Stimulated activated CD4-positive, alpha-beta T cell treated with anti-CD3 and anti-CD28 coated beads, Interleukin-15, amount 100 ng/mL, for 24 hours (primary cell): ENCODE measurements around the gene CASZ1.

ENCODE experiments used
- DNase-seq: peaks from one replicate; pipeline ENCODE4 v3.0.0-alpha.2; 2020

CASZ1 gene

GRCh38 chr1:10615932-10616671, 180.3 kb downstream of the CASZ1 start:
- no peak for DNase-seq

- DNase-seq: no peak
Observed at GRCh38 chr1:10615332-10615731, 181.1 kb downstream of the CASZ1 start.

GRCh38 chr1:10614377-10615225, 181.8 kb downstream of the CASZ1 start:
- DNase-seq: no peak

- DNase-seq: no peak
Observed at GRCh38 chr1:10613861-10614260, 182.6 kb downstream of the CASZ1 start.

GRCh38 chr1:10613340-10613739, 183.1 kb downstream of the CASZ1 start:
- no peak for DNase-seq

DNA sequence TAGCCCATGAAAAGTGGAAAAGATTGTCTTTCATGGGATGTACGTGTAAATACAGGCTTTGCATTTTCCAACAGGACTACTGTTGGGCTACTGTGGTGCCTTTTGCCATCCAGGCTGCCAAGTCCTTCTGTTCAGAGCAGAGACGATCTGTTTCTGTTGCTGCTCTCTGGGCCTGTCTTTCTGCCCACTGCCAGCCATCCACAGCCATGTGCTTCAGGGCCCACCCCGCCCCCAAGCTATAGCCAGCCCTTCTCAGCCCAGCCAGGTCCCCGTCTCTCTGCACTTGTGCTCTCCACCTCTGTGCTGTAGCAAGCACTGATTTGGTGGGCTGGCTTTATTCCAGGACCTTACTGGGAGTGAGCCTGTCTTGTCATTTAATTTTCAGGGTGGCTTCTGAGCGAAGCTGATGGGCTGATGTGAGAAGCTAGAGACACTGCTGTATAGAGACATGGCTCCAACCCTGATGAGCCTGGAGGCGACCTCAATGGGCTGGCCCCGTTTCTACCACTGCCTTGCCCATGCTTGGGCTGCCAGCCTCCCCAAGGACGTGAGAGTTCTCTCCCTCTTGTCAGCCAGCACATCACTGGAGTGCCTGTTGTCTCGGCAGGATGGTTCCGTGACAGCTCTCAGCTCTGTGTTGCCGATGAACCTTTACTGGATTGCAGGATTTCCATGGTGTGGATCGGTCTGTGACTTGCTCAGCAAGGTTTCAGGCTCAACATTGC, 183.8 kb downstream of the CASZ1 start:
- DNase-seq: no peak

- DNase-seq: no peak
Observed at GRCh38 chr1:10610901-10611600, 185.4 kb downstream of the CASZ1 start.

GRCh38 chr1:10608690-10609089, 187.8 kb downstream of the CASZ1 start:
- no peak for DNase-seq

DNA sequence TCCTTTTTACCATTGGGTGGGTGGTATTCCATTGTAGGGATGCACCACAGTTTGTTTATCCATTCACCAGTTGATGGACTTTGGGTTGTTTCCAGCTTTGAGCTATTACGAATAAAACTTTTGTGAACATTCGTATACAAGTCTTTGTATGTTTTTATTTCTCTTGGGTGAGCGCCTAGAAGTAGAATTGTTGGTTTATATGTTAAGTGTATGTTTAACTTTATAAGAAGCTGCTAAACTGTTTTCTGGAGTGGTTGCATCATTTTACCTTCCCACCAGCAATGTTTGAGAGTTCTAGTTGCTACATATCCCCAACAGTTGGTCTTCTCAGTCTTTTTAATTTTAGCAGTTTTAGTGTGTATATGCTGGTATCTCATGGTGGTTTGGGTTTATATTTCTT, 189.2 kb downstream of the CASZ1 start:
- no peak for DNase-seq

DNA sequence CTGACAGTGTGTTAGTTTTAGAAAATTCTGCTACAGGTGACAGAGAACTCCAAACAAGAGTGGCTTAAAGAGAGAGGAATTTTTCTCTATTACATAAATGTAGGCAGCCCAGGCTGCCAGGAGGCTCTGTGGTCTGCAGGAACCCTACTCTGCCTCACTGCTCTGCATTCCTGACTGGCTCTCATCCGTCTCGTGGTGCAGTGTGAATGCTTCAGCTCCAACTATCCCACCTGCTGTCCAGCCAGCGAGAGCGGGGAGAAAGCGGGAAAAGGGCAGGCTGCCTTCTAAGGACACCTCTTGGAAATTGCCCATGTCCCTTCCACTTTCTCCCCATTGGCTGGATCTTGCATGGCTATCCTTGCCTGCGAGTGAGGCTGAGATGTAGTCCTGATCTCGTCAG, 190.4 kb downstream of the CASZ1 start:
- DNase-seq: no peak

- no peak for DNase-seq
Observed at GRCh38 chr1:10604966-10605365, 191.5 kb downstream of the CASZ1 start.

GRCh38 chr1:10602936-10603335, 193.5 kb downstream of the CASZ1 start:
- DNase-seq: no peak

DNA sequence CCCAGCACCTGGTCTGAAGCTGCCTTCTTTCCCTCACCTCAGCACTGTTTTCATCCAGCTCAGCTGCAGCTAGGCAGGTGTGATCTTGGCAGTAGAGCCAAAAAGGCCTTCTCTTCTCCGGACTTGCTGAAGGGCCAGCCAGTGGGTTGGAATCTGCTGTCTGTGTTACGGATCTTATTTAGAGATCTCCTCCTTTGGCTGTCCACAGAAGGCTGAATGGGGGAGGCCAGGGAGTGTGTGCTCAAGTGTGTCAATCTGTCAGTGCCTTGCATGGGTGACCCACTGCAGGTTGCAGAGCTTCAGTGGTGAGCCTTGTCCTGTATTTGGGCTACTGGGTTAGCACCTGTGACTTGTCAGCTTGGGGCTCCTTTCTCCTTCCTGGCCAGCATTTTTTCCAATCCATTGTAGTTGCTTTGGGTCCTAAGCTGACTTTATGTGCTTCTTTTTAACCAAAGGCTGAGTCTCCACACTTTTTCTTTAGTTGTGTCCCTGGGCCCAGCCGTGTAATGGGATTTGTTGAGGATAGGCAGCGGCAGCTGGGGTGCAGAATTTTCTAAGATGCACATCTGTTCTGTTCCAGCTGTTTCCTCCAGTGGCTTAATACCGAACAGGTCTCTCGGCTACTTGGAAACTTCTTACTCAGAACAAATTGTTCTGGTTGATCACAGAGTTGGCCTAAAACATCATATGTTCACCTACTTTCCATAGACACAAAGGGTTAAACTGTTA, 194.9 kb downstream of the CASZ1 start:
- DNase-seq: no peak

DNA sequence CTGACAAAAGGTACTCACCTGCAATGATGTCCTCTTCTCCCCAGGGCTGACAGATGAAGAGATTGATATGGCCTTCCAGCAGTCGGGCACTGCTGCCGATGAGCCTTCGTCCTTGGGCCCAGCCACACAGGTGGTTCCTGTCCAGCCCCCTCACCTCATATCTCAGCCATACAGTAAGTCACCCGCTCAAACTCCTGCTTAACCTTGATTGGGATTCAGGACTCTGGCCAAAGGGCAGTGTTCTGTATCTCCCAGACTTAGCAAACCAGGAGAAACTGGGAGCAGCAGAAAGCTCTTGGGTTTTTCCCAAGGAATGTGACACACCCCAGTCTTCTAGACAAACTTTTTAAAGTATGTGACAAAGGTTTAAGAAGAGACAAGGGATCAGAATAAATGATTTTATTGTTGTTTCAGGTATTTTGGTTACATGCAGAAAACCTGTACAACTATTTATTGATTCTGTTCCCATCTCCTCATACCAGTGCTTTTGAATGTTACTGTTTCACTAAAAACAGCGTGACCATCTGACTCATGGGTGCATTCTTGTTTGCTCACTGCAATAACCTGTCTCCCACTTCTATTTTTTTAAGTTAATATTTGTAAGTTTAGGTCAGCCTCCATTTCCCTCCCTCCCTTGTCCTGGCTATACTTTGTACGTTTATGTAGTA, 197.1 kb downstream of the CASZ1 start:
- no peak for DNase-seq

- no peak for DNase-seq
Observed at GRCh38 chr1:10598389-10598702, 198.1 kb downstream of the CASZ1 start.

- no peak for DNase-seq
Observed at GRCh38 chr1:10597492-10598388, 198.7 kb downstream of the CASZ1 start.

- no peak for DNase-seq
Observed at GRCh38 chr1:10596780-10597179, 199.7 kb downstream of the CASZ1 start.

- DNase-seq: no peak
Observed at GRCh38 chr1:10594595-10595223, 201.7 kb downstream of the CASZ1 start.

GRCh38 chr1:10593750-10594149, 202.7 kb downstream of the CASZ1 start:
- no peak for DNase-seq

DNA sequence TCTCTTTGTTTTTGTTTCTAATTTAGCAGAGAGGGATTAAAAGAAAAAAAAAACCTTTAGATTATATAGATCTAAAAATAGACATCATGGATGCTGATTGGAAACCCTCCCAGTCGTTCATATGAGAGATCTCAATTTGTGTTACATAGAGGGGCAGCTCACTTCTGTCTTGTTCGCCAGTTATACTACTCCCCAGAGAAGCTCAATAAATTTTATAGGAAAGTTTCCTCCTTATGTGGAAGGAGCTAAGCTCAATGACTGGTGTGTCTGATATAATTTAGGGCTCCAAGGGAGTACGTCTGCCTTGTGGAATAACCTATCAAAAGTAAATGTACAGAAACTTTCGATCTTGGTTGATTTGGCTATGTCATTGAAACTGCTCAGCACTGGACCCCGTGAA, 204.1 kb downstream of the CASZ1 start:
- no peak for DNase-seq
